ENCODE results near the gene RRAS2.
"Not testable (repeated sequence)": the region's sequence is repeated elsewhere in the genome, so short reads cannot be mapped to it uniquely, and the experiment has no call there.

Gene RRAS2

GRCh38 chr11:14300661-14301304 lies 58.2 kb downstream of the RRAS2 start:
- peak; percentile 6 for DNase-seq

GRCh38 chr11:14299921-14300320 lies 59.1 kb downstream of the RRAS2 start:
- no peak for DNase-seq

- no peak for DNase-seq
Observed at GRCh38 chr11:14290422-14290821, 68.6 kb downstream of the RRAS2 start.

GRCh38 chr11:14288189-14288935 lies 70.6 kb downstream of the RRAS2 start:
- no peak for DNase-seq

GRCh38 chr11:14278869-14279268 lies 80.1 kb downstream of the RRAS2 start:
- not testable (repeated sequence) for DNase-seq

- no peak for DNase-seq
Observed at GRCh38 chr11:14275076-14275475, 83.9 kb downstream of the RRAS2 start.

- no peak for DNase-seq
Observed at GRCh38 chr11:14273895-14274294, 85.1 kb downstream of the RRAS2 start.

GRCh38 chr11:14270690-14271542 lies 88.1 kb downstream of the RRAS2 start:
- DNase-seq, result no peak

GRCh38 chr11:14269692-14270573 lies 89.0 kb downstream of the RRAS2 start:
- DNase-seq, result no peak

GRCh38 chr11:14267861-14268635 lies 90.9 kb downstream of the RRAS2 start:
- DNase-seq, result no peak

GRCh38 chr11:14266622-14267021 lies 92.4 kb downstream of the RRAS2 start:
- DNase-seq, result no peak

- DNase-seq, result no peak
Observed at GRCh38 chr11:14264966-14265365, 94.0 kb downstream of the RRAS2 start.

- DNase-seq, result no peak
Observed at GRCh38 chr11:14262271-14262846, 96.6 kb downstream of the RRAS2 start.

- DNase-seq, result no peak
Observed at GRCh38 chr11:14261066-14261465, 97.9 kb downstream of the RRAS2 start.

GRCh38 chr11:14259878-14260277 lies 99.1 kb downstream of the RRAS2 start:
- DNase-seq, result no peak

- no peak for DNase-seq
Observed at GRCh38 chr11:14259186-14259784, 99.7 kb downstream of the RRAS2 start.

- no peak for DNase-seq
Observed at GRCh38 chr11:14258221-14258935, 100.6 kb downstream of the RRAS2 start.

GRCh38 chr11:14255238-14255534 lies 103.8 kb downstream of the RRAS2 start:
- no peak for DNase-seq

GRCh38 chr11:14254533-14255237 lies 104.3 kb downstream of the RRAS2 start:
- no peak for DNase-seq

GRCh38 chr11:14253840-14254239 lies 105.1 kb downstream of the RRAS2 start:
- DNase-seq, result no peak

Data from stimulated activated CD4-positive, alpha-beta T cell treated with anti-CD3 and anti-CD28 coated beads, Interleukin-12 subunit alpha, Interleukin-12 subunit beta, amount 100 ng/mL, for 4 hours (primary cell).